Esophagus squamous epithelium (tissue), 4 donors: ENCODE measurements around the gene ADAM33.

ENCODE experiments used
- CTCF ChIP-seq, 6 experiments: fragments of 450-650 bp in 4 of 6; fragments of 200-600 bp in 2 of 6; sonication (generic) in 2 of 6; IDR thresholded peaks; one replicate each; pipeline ENCODE4 v1.5.1; 2016 to 2019; ENCODE audit warnings: antibody characterized with exemption in 6 of 6, mild to moderate bottlenecking in 4 of 6, moderate library complexity in 4 of 6
- POLR2A ChIP-seq, 4 donors: fragments of 450-650 bp; IDR thresholded peaks; one replicate each; pipeline ENCODE4 v1.6.1; 2017; ENCODE audit warnings: antibody characterized with exemption in 4 of 4, mild to moderate bottlenecking in 4 of 4, moderate library complexity in 3 of 4

GRCh38 chr20:3648951-3649350 is 32.9 kb downstream of the ADAM33 start:
- TF ChIP-seq CTCF (IDR thresholded peaks at IDR 0.05), result no peak
- no peak for TF ChIP-seq POLR2A (IDR thresholded peaks at IDR 0.05)
